ENCODE measurements around the gene MED10. TPM values are rescaled to one million over a fixed set of nuclear protein-coding genes. Genes with fewer than 3 reads are reported as not detected.

The MED10 gene
- total and polyA plus RNA-seq, 2 of the 4 experiments (the other 2 are of a cell fraction) = 9.1 to 60.0 TPM

DNA sequence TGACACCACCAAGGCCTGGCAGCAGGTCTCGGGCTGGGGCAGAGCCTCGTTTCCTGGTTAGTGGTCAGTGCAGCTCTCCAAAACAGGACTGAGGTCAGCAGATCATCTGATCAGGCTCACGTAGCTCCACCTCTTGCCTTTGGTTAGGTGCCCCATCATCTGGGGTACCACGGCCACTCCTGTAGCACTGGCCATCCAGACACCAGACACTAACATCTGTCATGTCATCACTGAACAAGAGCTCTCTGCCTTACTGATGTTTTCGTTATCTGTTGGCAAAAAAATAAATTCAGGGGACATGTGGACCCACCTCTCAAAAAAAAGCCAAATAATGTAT lies 29.9 kb upstream of the MED10 start:
- Histone ChIP-seq H3K36me3 (ENCODE audit: control insufficient read depth, insufficient read depth, low read length) (no peaks in the 10 kb centered on the region), H3K27ac (ENCODE audit: insufficient read depth, low read length) (no peak overlapping the region), H2BK5ac (ENCODE audit: low read depth, low read length, poor library complexity, severe bottlenecking) (no peak overlapping the region), H3K4me1 (ENCODE audit: control insufficient read depth, insufficient read depth, low read length) (no peaks in the 10 kb centered on the region), H2AFZ (replicated peaks; ENCODE audit: low read length, poor library complexity) (no peak overlapping the region), H3K4me2 (ENCODE audit: low read depth, low read length) (no peak overlapping the region), H3K79me1 (ENCODE audit: low read depth in 1 of 2, low read length in 2 of 2) (no peaks in the 10 kb centered on the region), H3K27me3 (ENCODE audit: control insufficient read depth, insufficient read depth, low read length) (peaks cover 2% of the 10 kb centered on the region), H2BK20ac (ENCODE audit: low read depth, low read length) (no peak overlapping the region), H3K9me3 (ENCODE audit: control insufficient read depth, insufficient read depth, low read length) (no peaks in the 10 kb centered on the region), H4K8ac (ENCODE audit: low read depth in 2 of 2, low read length in 2 of 2) (no peak overlapping the region), H3K9ac (ENCODE audit: low read depth, low read length) (no peak overlapping the region), H4K5ac (ENCODE audit: low read depth, low read length) (no peak overlapping the region), H3K56ac (ENCODE audit: extremely low read depth, insufficient read depth, low read length) (no peak overlapping the region), H2BK120ac (ENCODE audit: low read depth, low read length) (no peak overlapping the region), H2AK5ac (ENCODE audit: low read depth, low read length) (no peak overlapping the region), H3K9me1 (ENCODE audit: insufficient read depth, low read length) (no peaks in the 10 kb centered on the region), H3K14ac (replicated peaks; ENCODE audit: low read depth, low read length) (no peak overlapping the region), H3K23ac (ENCODE audit: low read depth, low read length) (no peak overlapping the region), H3K4ac (ENCODE audit: low read depth, low read length) (no peak overlapping the region), H3K4me3 (ENCODE audit: insufficient read depth, low read depth, low read length) (no peak overlapping the region), H4K20me1 (ENCODE audit: insufficient read depth, low read length) (no peaks in the 10 kb centered on the region), H4K91ac (ENCODE audit: insufficient read depth, low read depth, low read length) (no peak overlapping the region), H3K18ac (ENCODE audit: low read depth, low read length) (no peak overlapping the region), H2BK15ac (ENCODE audit: low read depth, low read length) (no peak overlapping the region), H2AK9ac (replicated peaks; ENCODE audit: low read depth, low read length, poor library complexity) (no peak overlapping the region)
- ChIA-PET POLR2A (ENCODE audit: unreplicated experiment) (no interaction called here), CTCF (no interaction called here)
- dilution Hi-C loops (cut with HindIII; ENCODE audit: low sequenced_read_pairs, unreplicated experiment) = no loop called here
- no CpG with 5 or more reads among the region's 5 CpGs for WGBS, 2 experiments (ENCODE audit: extremely low coverage in 2 of 2, insufficient read length in 1 of 2)
- in situ Hi-C loops (cut with MboI; ENCODE audit: low sequenced_read_pairs) = no loop called here
- intact Hi-C loops (cut with micrococcal nuclease) = no loop called here
- no peak for DNase-seq
- TF ChIP-seq BHLHE40 (IDR thresholded peaks at IDR 0.05; ENCODE audit: low read depth, low read length) (no peak), CHD1 (IDR thresholded peaks at IDR 0.05; ENCODE audit: low read depth, low read length) (no peak), MXI1 (IDR thresholded peaks at IDR 0.05; ENCODE audit: borderline replicate concordance, low read depth, low read length) (no peak), NFE2L2 (IDR thresholded peaks at IDR 0.05; ENCODE audit: low read depth, low read length) (no peak), RAD21 (IDR thresholded peaks at IDR 0.05; ENCODE audit: low read length) (no peak), FOS (IDR thresholded peaks at IDR 0.05; ENCODE audit: low read depth, low read length) (no peak), RCOR1 (IDR thresholded peaks at IDR 0.05; ENCODE audit: insufficient replicate concordance, low read length) (no peak), MAZ (IDR thresholded peaks at IDR 0.05; ENCODE audit: borderline replicate concordance, low read depth, low read length) (no peak), MAFK (IDR thresholded peaks at IDR 0.05; ENCODE audit: low read depth, low read length) (no peak), POLR2A (IDR thresholded peaks at IDR 0.05; ENCODE audit: low read depth, low read length) (no peak), RFX5 (IDR thresholded peaks at IDR 0.05; ENCODE audit: low read depth, low read length) (no peak), CEBPB (IDR thresholded peaks at IDR 0.05; ENCODE audit: low read depth, low read length) (no peak), SMC3 (IDR thresholded peaks at IDR 0.05; ENCODE audit: low read depth, low read length) (no peak)
- TF ChIP-seq, protein P1, sequence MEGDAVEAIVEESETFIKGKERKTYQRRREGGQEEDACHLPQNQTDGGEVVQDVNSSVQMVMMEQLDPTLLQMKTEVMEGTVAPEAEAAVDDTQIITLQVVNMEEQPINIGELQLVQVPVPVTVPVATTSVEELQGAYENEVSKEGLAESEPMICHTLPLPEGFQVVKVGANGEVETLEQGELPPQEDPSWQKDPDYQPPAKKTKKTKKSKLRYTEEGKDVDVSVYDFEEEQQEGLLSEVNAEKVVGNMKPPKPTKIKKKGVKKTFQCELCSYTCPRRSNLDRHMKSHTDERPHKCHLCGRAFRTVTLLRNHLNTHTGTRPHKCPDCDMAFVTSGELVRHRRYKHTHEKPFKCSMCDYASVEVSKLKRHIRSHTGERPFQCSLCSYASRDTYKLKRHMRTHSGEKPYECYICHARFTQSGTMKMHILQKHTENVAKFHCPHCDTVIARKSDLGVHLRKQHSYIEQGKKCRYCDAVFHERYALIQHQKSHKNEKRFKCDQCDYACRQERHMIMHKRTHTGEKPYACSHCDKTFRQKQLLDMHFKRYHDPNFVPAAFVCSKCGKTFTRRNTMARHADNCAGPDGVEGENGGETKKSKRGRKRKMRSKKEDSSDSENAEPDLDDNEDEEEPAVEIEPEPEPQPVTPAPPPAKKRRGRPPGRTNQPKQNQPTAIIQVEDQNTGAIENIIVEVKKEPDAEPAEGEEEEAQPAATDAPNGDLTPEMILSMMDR (conservative IDR thresholded peaks at IDR 0.05; ENCODE audit: low read depth, low read length) = no peak
- TF ChIP-seq, protein P2, sequence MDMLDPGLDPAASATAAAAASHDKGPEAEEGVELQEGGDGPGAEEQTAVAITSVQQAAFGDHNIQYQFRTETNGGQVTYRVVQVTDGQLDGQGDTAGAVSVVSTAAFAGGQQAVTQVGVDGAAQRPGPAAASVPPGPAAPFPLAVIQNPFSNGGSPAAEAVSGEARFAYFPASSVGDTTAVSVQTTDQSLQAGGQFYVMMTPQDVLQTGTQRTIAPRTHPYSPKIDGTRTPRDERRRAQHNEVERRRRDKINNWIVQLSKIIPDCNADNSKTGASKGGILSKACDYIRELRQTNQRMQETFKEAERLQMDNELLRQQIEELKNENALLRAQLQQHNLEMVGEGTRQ (IDR thresholded peaks at IDR 0.05; ENCODE audit: low read depth, low read length) = no peak
- no peak for ATAC-seq (ENCODE audit: low read depth)
- BruUV-seq (replicated peaks) = no TSS peak

All from IMR-90 (cell line).